ENCODE measurements around the gene PLEKHH2. TPM values are rescaled to one million over a fixed set of nuclear protein-coding genes. Genes with fewer than 3 reads are reported as not detected.

PLEKHH2 gene
- total and polyA plus RNA-seq, 2 of the 13 experiments (the other 11 are each of a cell fraction or from before 2014, with no cell fraction given): 1.1 to 3.0 TPM

GRCh38 chr2:43611987-43612894 is 24.8 kb upstream of the PLEKHH2 start:
- Histone ChIP-seq H3K79me2 (ENCODE audit: insufficient read depth, low read length) (no peaks in the 10 kb centered on the region), H3K4me1 (ENCODE audit: insufficient read depth, low read length) (peaks cover 48% of the 10 kb centered on the region), H3K9ac (ENCODE audit: insufficient read depth, low read depth, low read length) (peak overlapping the region; percentile 14; the same call in 1 of the 2 replicates), H3K9me3 (ENCODE audit: low read length) (no peaks in the 10 kb centered on the region), H3K4me3 (replicated peaks in 1 of 3; ENCODE audit: insufficient read depth in 1 of 3, low read depth in 2 of 3, low read length in 3 of 3) (peak overlapping the region; percentile 24 to 59 (median 43); a peak in 5 of 6 replicates), H2AFZ (ENCODE audit: low read length) (no peak overlapping the region), H3K36me3 (replicated peaks in 1 of 2; ENCODE audit: control insufficient read depth in 1 of 2, insufficient read depth in 2 of 2, low read length in 2 of 2) (no peaks in the 10 kb centered on the region), H3K27ac (ENCODE audit: extremely low read length, insufficient read depth, low read length) (peak overlapping the region; percentile 21), H4K20me1 (ENCODE audit: insufficient read depth, low read length) (no peaks in the 10 kb centered on the region), H3K27me3 (ENCODE audit: control insufficient read depth in 1 of 2, insufficient read depth in 2 of 2, low read length in 2 of 2) (0 out of 5 replicates have a peak, but pooled peaks cover 0 to 2% of the 10 kb centered on the region in 2 experiments), H3K4me2 (ENCODE audit: low read depth, low read length) (peak overlapping the region; percentile 82)
- DNase-seq (ENCODE audit: low spot score) (peak; percentile 73), ATAC-seq (peak; percentile 87), FAIRE-seq (peak; percentile 93)
- in situ Hi-C loops (cut with HindIII; ENCODE audit: extremely low pct_ligation_motif_present, low pct_unique_long_range_greater_than_20kb): no loop called here
- BruUV-seq (replicated peaks): no TSS peak
- WGBS (ENCODE audit: low lambda C conversion rate): 17% methylated on average over 14 of the region's 14 CpGs
- intact Hi-C loops (cut with micrococcal nuclease; ENCODE audit: unreplicated experiment): loop anchor here (1.0 kb wide), 3 partner anchors 22 to 270 kb away; no protein-coding TSS in a partner anchor
- CTCF ChIA-PET (ENCODE audit: low intra/inter-chr PET ratio, low total read pairs): interaction anchor here (1.7 kb wide), 1 partner anchor 16 kb away, joined by 5 read pairs; the partner anchor contains the start of gene THADA
- POLR2A ChIA-PET: interaction anchor here (1.8 to 2.7 kb wide), 2 partner anchors 16 to 25 kb away, joined by 3 to 14 read pairs; partner anchors contain the start of genes PLEKHH2 and THADA
- 0 out of 2 replicates have a peak, but pooled peaks have one; percentile 18 for TF ChIP-seq RARA (CRISPR knock-in tag; IDR thresholded peaks at IDR 0.05)
- no peak for TF ChIP-seq PHF21A (CRISPR knock-in tag; IDR thresholded peaks at IDR 0.05)
- TF ChIP-seq NFATC3 (CRISPR knock-in tag; IDR thresholded peaks at IDR 0.05): no peak
- TF ChIP-seq KAT8 (CRISPR knock-in tag; IDR thresholded peaks at IDR 0.05): no peak
- TF ChIP-seq AHR (CRISPR knock-in tag; IDR thresholded peaks at IDR 0.05): no peak
- no peak for TF ChIP-seq ZNF263 (CRISPR knock-in tag; IDR thresholded peaks at IDR 0.05)
- TF ChIP-seq MEF2D (CRISPR knock-in tag; IDR thresholded peaks at IDR 0.05): no peak
- 0 out of 2 replicates have a peak, but pooled peaks have one; percentile 17 for TF ChIP-seq ARID4A (CRISPR knock-in tag; IDR thresholded peaks at IDR 0.05; ENCODE audit: borderline replicate concordance)
- no peak for TF ChIP-seq HIVEP1 (CRISPR knock-in tag; IDR thresholded peaks at IDR 0.05)
- no peak for TF ChIP-seq CSRNP2 (CRISPR knock-in tag; conservative IDR thresholded peaks at IDR 0.05; ENCODE audit: low read depth)
- no peak for TF ChIP-seq ZNF10 (CRISPR knock-in tag; IDR thresholded peaks at IDR 0.05; ENCODE audit: borderline replicate concordance, low read depth)
- TF ChIP-seq TFE3 (CRISPR knock-in tag; IDR thresholded peaks at IDR 0.05): no peak
- TF ChIP-seq ATF7 (IDR thresholded peaks at IDR 0.05): no peak
- no peak for TF ChIP-seq ATF7 (CRISPR knock-in tag; IDR thresholded peaks at IDR 0.05)
- no peak for TF ChIP-seq NR1H2 (CRISPR knock-in tag; IDR thresholded peaks at IDR 0.05; ENCODE audit: borderline replicate concordance, low read depth)
- TF ChIP-seq IKZF1 (IDR thresholded peaks at IDR 0.05): no peak
